Activated T-helper 1 cell treated with Interleukin-2 at 50 U/mL for 16 hours (primary cell): ENCODE measurements around the gene ANKRD30B.
"Not testable (repeated sequence)": the region's sequence is repeated elsewhere in the genome, so short reads cannot be mapped to it uniquely, and the experiment has no call there.

Source experiments
- DNase-seq: peaks from one replicate; pipeline ENCODE4 v3.0.0-alpha.2; 2020; ENCODE audit warnings: low read depth

ANKRD30B gene

DNA sequence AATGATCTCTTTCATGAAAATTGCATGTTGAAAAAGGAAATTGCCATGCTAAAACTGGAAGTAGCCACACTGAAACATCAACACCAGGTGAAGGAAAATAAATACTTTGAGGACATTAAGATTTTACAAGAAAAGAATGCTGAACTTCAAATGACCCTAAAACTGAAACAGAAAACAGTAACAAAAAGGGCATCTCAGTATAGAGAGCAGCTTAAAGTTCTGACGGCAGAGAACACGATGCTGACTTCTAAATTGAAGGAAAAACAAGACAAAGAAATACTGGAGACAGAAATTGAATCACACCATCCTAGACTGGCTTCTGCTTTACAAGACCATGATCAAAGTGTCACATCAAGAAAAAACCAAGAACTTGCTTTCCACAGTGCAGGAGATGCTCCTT lies 103.6 kb downstream of the ANKRD30B start:
- not testable (repeated sequence) for DNase-seq

DNA sequence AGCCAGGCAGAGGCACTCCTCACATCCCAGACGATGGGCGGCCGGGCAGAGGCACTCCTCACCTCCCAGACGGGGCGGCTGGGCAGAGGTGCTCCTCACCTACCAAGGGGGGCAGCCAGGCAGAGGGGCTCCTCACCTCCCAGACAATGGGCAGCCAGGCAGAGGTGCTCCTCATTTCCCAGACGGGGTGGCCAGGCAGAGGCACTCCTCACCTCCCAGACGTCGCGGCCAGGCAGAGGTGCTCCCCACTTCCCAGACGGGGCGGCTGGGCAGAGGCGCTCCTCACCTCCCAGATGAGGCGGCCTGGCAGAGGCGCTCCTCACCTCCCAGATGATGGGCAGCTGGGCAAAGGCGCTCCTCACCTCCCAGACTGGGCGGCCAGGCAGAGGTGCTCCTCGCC lies 107.7 kb downstream of the ANKRD30B start:
- DNase-seq = not testable (repeated sequence)

DNA sequence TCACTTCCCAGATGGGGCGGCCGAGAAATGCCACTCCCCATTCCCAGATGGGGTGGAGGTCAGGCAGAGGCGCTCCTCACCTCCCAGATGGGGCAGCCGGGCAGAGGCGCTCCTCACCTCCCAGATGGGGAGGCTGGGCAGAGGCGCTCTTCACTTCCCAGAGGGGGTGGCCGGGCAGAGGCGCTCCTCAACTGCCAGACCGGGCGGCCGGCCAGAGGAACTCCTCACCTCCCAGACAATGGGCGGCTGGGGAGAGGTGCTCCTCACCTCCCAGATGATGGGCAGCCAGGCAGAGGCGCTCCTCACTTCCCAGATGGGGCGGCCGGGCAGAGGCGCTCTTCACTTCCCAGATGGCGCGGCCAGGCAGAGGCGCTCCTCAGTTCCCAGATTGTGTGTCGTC lies 108.3 kb downstream of the ANKRD30B start:
- DNase-seq = not testable (repeated sequence)

DNA sequence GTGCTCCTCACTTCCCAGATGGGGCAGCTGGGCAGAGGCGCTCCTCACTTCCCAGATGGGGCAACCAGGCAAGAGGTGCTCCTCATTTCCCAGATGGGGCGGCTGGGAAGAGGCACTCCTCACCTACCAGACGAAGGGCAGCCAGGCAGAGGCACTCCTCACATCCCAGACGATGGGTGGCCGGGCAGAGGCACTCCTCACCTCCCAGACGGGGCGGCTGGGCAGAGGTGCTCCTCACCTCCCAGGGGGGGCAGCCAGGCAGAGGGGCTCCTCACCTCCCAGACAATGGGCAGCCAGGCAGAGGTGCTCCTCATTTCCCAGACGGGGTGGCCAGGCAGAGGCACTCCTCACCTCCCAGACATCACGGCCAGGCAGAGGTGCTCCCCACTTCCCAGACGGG lies 110.5 kb downstream of the ANKRD30B start:
- not testable (repeated sequence) for DNase-seq

- DNase-seq = not testable (repeated sequence)
Measured at GRCh38 chr18:14859995-14860394, 112.0 kb downstream of the ANKRD30B start.

DNA sequence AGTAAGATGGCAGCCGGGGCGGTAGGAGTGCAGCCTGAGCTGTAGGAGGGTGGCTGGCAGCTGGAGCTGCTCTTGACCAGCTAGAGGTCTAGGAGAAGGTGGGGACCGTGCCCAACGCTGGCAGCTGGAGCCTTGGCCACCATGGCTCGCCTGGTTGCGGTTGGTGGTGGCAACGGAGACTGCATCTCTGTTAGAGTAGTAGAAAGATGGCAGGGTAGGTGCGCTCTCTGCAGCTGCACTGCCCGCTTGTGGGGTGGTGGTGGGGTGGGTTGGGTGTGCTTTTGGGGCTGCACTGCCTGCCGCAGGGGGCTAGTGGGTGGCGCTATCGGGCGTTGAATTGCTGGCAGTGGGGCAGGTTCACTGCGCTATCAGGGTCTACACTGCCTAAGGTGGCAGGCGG lies 118.5 kb downstream of the ANKRD30B start:
- not testable (repeated sequence) for DNase-seq

DNA sequence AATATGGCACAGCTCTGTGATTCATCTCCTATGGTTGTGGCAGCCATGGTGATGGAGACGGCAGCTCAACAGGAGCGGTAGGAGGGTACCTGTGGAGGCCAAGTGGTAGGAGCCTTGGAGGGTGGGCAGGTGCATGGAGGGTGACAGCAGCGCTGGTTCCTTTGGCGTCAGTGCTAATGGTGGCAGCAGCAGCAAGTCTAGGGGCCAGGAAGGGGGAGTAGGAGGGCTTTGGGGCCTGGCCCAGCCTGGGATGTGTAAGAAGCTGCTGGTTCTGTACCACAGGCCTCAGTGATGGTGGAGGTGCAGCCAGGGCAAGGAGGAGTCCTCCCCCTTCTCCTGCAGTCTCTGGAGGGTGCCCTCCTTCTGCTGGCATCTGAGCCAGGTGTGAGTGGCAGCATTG lies 120.0 kb downstream of the ANKRD30B start:
- DNase-seq = not testable (repeated sequence)

GRCh38 chr18:14868825-14869224 lies 120.9 kb downstream of the ANKRD30B start:
- DNase-seq = not testable (repeated sequence)

DNA sequence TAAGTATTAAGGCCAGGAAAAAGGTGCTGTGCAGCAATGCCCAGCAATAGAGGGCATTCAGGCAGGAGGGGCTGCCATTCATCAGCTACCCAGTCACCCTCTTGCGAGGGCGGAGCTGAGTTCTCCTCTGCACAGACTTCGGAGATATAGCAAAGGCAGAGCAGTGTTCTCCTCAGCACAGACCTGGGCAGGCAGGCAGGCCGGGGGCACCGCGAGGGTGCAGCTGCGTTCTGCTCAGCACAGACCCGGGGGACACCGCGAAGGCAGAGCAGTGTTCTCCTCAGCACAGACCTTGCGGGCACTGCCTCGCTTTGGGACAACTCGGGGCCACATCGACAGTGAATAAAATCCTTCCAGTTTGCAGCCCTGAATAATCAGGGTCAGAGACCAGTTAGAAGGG lies 130.9 kb downstream of the ANKRD30B start:
- not testable (repeated sequence) for DNase-seq

GRCh38 chr18:14900435-14900834 lies 152.5 kb downstream of the ANKRD30B start:
- no peak for DNase-seq
